Astrocyte of the spinal cord (primary cell): ENCODE data around the gene SPIN1.

ENCODE experiments used
- DNase-seq: peaks from one replicate; pipeline ENCODE4 v3.0.0; 2011; ENCODE audit warnings: low read depth, low spot score
- H3K4me3 ChIP-seq: 2 replicates; pipeline ENCODE4 v1.5.1; 2011; ENCODE audit warnings: low read depth, mild to moderate bottlenecking, low read length, moderate library complexity
- in situ Hi-C: cut with HindIII; loops from 2 replicates; pipeline ENCODE4 v1.10.0; 2017; ENCODE audit warnings: low sequenced_read_pairs
- TF ChIP-seq, protein P1 (sequence below): IDR thresholded peaks from 2 replicates; pipeline ENCODE4 v1.5.1; 2012; ENCODE audit warnings: low read depth, mild to moderate bottlenecking, low read length, inconsistent platforms

SPIN1 gene

DNA sequence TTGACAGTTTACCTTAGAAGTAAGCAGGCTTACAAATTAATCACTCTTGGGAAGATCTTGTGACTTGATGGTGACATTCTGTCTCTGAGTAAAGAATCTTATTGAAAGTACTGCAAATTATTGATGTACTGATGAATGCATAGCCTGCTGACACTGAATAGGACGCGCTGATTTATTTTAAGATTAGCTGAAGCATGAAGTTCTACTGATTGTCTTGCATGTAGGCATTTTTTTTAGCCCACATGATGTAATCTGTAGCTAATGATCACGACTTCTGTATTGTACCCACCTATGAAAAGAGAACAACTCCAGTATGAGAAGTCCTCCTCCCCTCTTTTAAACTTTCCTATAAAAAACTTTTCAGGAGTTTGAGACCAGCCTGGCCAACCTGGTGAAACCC is 28.3 kb upstream of the SPIN1 start:
- no peak overlapping the region for H3K4me3 ChIP-seq
- TF ChIP-seq, protein P1, sequence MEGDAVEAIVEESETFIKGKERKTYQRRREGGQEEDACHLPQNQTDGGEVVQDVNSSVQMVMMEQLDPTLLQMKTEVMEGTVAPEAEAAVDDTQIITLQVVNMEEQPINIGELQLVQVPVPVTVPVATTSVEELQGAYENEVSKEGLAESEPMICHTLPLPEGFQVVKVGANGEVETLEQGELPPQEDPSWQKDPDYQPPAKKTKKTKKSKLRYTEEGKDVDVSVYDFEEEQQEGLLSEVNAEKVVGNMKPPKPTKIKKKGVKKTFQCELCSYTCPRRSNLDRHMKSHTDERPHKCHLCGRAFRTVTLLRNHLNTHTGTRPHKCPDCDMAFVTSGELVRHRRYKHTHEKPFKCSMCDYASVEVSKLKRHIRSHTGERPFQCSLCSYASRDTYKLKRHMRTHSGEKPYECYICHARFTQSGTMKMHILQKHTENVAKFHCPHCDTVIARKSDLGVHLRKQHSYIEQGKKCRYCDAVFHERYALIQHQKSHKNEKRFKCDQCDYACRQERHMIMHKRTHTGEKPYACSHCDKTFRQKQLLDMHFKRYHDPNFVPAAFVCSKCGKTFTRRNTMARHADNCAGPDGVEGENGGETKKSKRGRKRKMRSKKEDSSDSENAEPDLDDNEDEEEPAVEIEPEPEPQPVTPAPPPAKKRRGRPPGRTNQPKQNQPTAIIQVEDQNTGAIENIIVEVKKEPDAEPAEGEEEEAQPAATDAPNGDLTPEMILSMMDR: no peak
- in situ Hi-C loops: no loop called here
- no peak for DNase-seq

DNA sequence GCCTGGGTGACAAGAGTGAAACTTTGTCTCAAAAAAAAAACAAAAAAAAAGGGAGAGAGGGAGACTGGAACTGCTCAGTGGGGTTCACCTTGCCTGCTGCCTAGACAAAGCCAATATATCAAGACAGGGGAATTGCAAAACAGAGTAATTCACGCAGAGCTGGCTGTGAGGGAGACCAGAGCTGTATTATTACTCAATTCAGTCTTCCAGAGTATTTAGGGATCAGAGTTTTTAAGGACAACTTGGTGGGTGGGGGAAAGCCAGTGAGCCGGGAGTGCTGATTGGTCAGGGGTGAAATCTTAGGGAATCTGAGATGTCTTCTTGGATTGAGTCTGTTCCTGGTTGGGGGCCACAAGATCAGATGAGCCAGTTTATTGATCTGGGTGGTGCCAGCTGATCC is 25.6 kb upstream of the SPIN1 start:
- no peak for DNase-seq
- TF ChIP-seq, protein P1: no peak
- no peak overlapping the region for H3K4me3 ChIP-seq
- in situ Hi-C loops: no loop called here

DNA sequence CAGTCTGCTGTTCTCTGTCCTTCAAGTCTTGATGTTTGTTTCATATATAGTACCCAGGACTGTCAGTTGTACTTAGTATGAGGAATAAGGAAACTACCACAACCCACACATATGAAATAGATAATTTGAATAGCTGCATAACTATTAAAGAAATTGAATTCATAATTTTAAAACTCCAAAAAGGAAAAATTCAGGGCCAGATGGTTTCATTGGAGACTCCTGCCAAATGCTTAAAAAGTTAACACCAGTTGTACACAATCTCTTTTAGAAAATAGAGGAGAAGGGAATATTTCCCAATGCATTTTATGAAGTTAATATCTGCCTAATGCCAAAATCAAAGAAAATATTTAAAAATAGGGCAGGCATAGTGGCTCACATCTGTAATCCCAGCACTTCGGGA is 24.6 kb upstream of the SPIN1 start:
- TF ChIP-seq, protein P1: no peak
- in situ Hi-C loops: no loop called here
- DNase-seq: no peak
- no peak overlapping the region for H3K4me3 ChIP-seq

DNA sequence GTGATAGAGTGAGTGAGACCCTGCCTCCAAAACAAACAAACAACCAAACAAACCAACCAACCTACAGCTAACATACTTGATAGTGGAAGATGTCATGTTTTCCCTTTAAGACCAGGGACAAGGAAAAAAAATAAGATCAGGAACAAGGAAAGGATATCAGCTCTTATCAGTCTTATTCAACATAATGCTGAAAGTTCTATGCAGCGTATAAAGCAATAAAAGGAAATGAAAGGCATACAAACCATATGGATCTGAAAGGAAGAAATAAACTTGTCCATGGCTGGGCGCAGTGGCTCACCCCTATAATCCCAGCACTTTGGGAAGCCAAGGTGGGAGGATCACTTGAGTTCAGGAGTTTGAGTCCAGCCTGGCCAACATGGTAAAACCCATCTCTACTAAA is 23.5 kb upstream of the SPIN1 start:
- in situ Hi-C loops: no loop called here
- TF ChIP-seq, protein P1: no peak
- no peak for DNase-seq
- no peak overlapping the region for H3K4me3 ChIP-seq

DNA sequence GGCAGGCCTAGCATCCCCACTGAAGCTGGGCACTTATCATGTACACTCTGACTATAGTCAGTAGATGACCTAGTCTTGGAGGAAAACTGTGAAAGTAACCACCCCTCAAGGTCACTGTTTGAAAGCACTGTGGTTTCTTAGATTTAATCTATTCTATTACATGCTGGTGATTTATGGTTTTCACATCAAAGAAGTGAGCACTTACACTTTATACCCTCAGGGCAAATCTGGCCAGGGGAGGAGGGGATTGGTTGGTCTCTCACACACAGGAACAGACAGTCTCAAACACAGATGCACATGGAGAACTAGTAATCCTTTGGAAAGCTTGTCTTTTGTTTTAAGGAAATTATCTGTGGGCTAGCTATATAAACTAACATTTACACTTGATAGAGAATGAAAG is 17.9 kb upstream of the SPIN1 start:
- in situ Hi-C loops: no loop called here
- TF ChIP-seq, protein P1: no peak
- H3K4me3 ChIP-seq: no peak overlapping the region
- no peak for DNase-seq

DNA sequence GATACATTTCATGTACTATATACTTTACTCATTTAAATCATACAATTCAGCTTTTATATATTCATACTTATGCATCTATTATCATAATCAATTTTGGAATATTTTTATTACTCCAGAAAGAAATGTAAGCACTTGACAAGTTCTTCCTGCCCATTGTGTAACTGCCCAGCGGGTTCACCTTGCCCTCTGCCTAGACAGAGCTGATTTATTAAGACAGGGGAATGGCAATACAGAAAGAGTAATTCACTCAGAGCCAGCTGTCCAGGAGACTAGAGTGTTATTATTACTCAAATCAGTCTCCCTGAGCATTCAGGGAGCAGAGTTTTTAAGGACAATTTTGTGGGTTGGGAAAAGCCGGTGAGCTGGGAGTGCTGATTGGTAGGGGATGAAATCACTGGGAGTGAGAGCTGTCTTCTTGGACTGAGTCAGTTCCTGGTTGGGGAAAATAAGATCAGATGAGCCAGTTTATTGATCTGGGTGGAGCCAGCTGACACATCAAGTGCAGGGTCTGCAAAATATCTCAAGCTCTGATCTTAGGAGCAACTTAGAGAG is 16.1 kb upstream of the SPIN1 start:
- TF ChIP-seq, protein P1: no peak

DNA sequence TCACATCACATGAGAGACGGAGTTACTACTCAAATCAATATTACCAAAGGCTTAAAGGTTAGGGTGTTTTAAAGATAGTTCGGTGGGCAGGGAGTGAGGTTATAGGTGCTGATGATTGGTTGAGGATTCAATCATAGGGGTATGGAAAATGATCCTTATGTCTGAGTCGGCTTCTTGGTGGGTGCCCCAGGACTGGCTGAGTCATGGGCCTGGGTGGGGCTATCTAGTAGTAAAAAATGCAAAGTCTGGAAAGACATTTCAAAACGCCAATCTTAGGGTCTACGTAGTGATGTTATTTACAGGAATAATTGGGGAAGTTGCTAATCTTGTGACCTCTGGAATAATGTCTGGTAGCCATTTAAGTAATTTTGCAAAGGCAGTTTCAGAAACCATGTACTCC is 15.2 kb upstream of the SPIN1 start:
- no peak for DNase-seq
- in situ Hi-C loops: no loop called here
- TF ChIP-seq, protein P1: no peak
- no peak overlapping the region for H3K4me3 ChIP-seq

More for the DNA sequence above, 16.1 kb upstream of the SPIN1 start:
- H3K4me3 ChIP-seq: no peak overlapping the region
- DNase-seq: no peak
- in situ Hi-C loops: no loop called here
